ENCODE data around the gene CLPSL2.

The CLPSL2 gene

DNA sequence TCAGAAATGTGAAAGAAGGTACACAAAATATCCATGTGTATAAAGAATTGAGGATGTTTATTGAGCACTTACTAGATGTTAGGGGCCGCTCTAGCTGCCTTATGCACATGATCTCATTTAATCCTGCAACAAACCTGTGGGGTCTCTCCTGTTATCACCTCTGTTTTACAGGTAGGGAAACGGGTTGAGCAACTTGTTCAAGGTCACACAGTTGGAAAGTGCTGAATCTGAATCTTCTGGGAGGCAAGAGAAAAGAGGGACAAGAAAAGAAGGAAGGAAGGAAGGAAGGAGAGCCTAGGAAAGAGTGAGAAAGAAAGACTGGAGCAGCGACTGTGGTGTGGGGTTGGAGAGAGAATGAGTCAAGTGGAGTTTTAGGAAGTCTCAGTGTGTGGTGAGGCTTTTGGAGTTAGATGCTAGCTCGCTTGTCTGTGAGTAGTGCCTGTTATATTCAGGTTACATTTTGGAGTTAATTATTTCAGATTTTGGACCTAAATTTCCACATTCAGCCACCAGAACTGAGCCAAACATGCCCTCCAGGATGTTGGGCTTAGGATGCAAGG lies 12.1 kb downstream of the CLPSL2 start:
- DNase-seq = no peak

DNA sequence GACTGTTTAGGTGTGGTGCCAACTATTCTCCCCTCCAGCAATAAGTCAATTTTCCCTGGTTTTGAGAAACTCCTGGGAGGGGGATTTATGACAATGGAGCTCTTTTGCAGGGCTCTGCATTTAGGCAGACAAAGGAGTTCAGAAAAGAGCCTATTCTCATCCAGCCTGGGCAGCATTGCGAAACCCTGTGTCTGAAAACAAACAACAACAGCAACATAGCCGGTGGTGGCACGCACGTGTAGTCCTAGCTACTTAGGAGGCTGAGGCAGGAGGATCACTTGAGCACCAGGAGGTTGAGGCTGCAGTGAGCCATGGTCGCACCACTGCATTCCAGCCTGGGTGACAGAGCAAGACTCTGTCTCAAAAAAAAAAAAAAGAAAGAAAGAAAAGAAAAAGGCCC lies 14.3 kb downstream of the CLPSL2 start:
- DNase-seq = no peak

- no peak for DNase-seq
Observed at GRCh38 chr6:35794536-35795452, 18.4 kb downstream of the CLPSL2 start.

DNA sequence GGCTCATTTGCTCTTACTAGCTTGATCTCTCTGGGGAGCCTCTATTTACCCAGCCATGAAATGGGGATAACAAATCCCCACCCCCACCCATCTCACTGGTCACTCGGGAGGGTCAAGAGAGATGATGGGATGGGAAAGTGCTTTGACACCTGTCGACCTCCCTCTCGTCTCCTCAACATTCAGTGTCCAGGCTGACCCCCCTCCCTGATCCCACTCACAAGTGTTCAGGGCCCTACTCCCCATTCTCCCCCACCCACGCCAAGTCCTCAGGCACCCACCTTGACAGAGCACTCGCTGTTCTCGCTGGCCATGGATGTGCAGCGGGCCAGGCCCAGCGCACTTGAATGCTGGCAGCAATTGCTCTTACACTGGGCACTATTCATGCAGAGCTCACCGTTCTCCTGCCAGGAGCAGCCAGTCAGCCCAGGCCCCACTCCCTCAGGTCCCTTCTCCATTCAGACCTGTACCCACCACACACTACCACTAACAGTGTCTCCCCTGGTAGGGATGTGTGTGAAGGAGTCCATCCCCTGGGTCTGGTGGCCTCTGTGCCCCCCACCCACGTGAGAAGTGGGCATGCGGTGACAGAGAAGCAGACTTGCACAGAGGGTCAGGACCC lies 19.2 kb downstream of the CLPSL2 start:
- no peak for DNase-seq

GRCh38 chr6:35796236-35796635 lies 19.8 kb downstream of the CLPSL2 start:
- no peak for DNase-seq

DNA sequence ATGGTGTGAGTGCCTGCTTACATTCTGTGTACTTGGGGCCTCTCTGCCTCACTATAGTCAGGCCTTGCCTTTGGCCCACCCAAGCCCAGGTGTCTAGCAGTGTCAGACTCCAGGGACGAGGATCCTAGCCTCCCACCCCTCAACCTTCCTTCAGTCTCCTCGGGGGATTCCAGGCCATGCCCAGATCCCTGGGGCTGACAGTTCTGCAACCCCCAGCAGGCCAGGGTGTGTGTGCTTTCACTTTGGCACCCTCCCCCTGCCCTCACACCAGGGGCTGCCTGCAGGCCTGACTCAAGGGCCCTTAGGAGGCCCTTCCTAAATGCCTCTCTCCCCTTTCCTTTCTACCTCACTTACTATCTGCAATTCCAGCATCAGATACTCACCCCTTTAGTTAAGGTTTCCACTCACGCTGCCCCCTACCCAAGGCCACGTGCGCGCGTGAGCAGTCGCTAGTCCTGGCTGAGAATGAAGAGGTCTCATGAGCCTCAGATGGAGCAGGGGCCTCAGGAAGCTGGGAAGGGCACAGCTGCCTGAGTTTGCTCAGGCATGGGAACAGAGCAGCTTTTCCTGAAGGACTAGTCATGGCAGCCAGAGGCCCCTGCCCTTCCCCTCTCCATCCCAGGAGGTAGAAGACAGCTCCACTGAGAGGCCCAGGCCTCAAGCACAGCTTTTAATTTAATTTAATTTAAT lies 21.6 kb downstream of the CLPSL2 start:
- DNase-seq = no peak

- no peak for DNase-seq
Observed at GRCh38 chr6:35798706-35799105, 22.3 kb downstream of the CLPSL2 start.

- DNase-seq = no peak
Observed at GRCh38 chr6:35801148-35801547, 24.8 kb downstream of the CLPSL2 start.

DNA sequence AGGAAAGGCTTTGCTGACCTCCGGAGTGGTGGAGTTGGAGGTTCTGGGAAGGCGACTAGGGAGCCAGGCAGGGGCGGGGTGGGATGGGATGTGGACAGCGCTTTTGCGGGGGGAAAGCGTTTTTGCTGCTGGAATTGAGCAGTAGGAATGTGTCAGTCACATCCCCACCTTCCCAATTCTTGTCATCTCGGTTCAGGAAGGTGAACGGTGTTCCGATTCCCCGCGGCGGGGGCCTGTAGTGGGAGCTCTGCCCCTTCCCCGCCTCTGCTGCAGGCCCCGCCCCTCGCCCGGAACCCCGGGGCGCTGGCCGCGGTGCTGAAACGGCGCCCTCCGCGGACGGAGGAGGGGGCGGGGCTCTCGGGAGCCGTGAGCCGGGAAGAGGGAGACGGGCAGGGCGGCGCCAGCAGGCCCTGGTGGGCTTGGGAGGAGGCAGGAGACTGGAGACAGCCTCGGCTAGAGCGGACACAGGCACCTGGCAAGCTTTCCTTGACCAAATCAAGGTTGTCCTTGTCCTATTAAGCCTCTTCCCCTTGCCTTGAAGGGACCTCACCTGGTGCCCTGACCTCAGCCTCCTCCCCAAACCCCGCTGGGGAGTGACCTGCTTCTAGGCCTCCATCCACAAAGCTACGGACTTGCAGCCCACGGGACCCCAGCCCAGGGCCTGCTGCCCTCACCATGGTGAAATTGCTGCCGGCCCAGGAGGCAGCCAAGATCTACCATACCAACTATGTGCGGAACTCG lies 28.8 kb downstream of the CLPSL2 start, which contains the start of gene LHFPL5:
Gene LHFPL5 (plus strand): TSS at position 357 of the 741 bp plus-strand sequence. CDS start 319 bp downstream, at position 676.
- peak in 1 of 2 experiments; percentile 12 for DNase-seq

- no peak for DNase-seq
Observed at GRCh38 chr6:35808688-35809087, 32.3 kb downstream of the CLPSL2 start.

- no peak for DNase-seq
Observed at GRCh38 chr6:35809809-35810208, 33.4 kb downstream of the CLPSL2 start.

- DNase-seq = no peak
Observed at GRCh38 chr6:35810971-35811698, 34.7 kb downstream of the CLPSL2 start.

- DNase-seq = no peak
Observed at GRCh38 chr6:35811699-35811995, 35.2 kb downstream of the CLPSL2 start.

DNA sequence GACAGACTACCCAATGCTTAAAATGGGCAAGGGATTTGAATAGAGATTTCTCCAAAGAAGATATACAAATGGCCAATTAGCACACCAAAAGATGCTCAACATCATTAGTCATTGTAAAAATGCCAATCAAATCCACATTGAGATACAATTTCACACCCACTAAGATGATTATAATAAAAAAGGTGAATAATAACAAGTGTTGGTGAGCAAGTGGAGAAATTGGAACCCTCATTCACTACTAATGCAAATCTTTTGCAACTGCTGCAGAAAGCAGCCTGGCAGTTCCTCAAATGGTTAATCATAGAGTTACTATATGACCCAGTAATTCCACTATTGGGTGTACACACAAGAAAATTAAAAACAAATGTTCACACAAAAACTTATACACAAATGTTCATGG lies 41.1 kb downstream of the CLPSL2 start:
- no peak for DNase-seq

GRCh38 chr6:35823601-35824000 lies 47.2 kb downstream of the CLPSL2 start:
- DNase-seq = no peak

- no peak for DNase-seq
Observed at GRCh38 chr6:35824552-35825192, 48.3 kb downstream of the CLPSL2 start.
